Mesendoderm (in vitro differentiated cells): ENCODE results near the gene GULP1.
A peak's percentile ranks its signal among the peaks of the same experiment; 100 is the strongest.

Experiments
- DNase-seq: peaks from one replicate; pipeline ENCODE4 v3.0.0; 2013
- H2AK5ac ChIP-seq: 2 replicates; pipeline ENCODE4 v1.6.1; 2013; ENCODE audit warnings: low read length, inconsistent platforms
- H2BK120ac ChIP-seq: 2 replicates; pipeline ENCODE4 v1.6.1; 2013; ENCODE audit warnings: low read depth, mild to moderate bottlenecking, low read length, moderate library complexity, mixed read lengths
- H2BK15ac ChIP-seq: replicated peaks from 2 replicates; pipeline ENCODE4 v1.6.1; 2013; ENCODE audit warnings: low read depth, mild to moderate bottlenecking, moderate library complexity
- H2BK5ac ChIP-seq: 2 replicates; pipeline ENCODE4 v1.6.1; 2013; ENCODE audit warnings: low read length, inconsistent platforms
- H3K18ac ChIP-seq: 2 replicates; pipeline ENCODE4 v1.6.1; 2013; ENCODE audit warnings: mild to moderate bottlenecking, low read length, mixed read lengths
- H3K23ac ChIP-seq: one replicate; pipeline ENCODE4 v1.6.1; 2013; ENCODE audit warnings: low read length
- H3K27ac ChIP-seq: 2 replicates; pipeline ENCODE4 v1.5.1; 2013; ENCODE audit warnings: low read depth, mild to moderate bottlenecking, inconsistent platforms, low read length, moderate library complexity
- H3K27me3 ChIP-seq: 2 replicates; pipeline ENCODE4 v1.6.1; 2013; ENCODE audit warnings: low read length, control low read depth, mild to moderate bottlenecking, inconsistent platforms; ENCODE audit not compliant: insufficient read depth, poor library complexity
- H3K36me3 ChIP-seq: 2 replicates; pipeline ENCODE4 v1.6.1; 2013; ENCODE audit warnings: low read length, inconsistent platforms; ENCODE audit not compliant: control insufficient read depth, insufficient read depth
- H3K4ac ChIP-seq: one replicate; pipeline ENCODE4 v1.6.1; 2013; ENCODE audit warnings: low read depth, mild to moderate bottlenecking, low read length, moderate library complexity
- H3K4me1 ChIP-seq: 2 replicates; pipeline ENCODE4 v1.6.1; 2013; ENCODE audit warnings: low read depth, low read length, inconsistent platforms; ENCODE audit not compliant: control insufficient read depth
- H3K4me2 ChIP-seq: 2 replicates; pipeline ENCODE4 v1.6.1; 2013; ENCODE audit warnings: low read length
- H3K4me3 ChIP-seq: 2 replicates; pipeline ENCODE4 v1.5.1; 2013; ENCODE audit warnings: mild to moderate bottlenecking, low read length
- H3K56ac ChIP-seq: one replicate; pipeline ENCODE4 v1.6.1; 2013; ENCODE audit warnings: low read length
- H3K79me1 ChIP-seq: 2 replicates; pipeline ENCODE4 v1.6.1; 2013; ENCODE audit warnings: low read length, inconsistent platforms
- H3K79me2 ChIP-seq: 2 replicates; pipeline ENCODE4 v1.6.1; 2013; ENCODE audit warnings: mild to moderate bottlenecking, low read length; ENCODE audit not compliant: control insufficient read depth, insufficient read depth
- H3K9ac ChIP-seq: 2 replicates; pipeline ENCODE4 v1.6.1; 2013; ENCODE audit warnings: low read length, inconsistent platforms
- H4K5ac ChIP-seq: one replicate; pipeline ENCODE4 v1.6.1; 2013; ENCODE audit warnings: low read length
- H4K8ac ChIP-seq: one replicate; pipeline ENCODE4 v1.6.1; 2013; ENCODE audit warnings: low read depth, mild to moderate bottlenecking, control low read depth, low read length, moderate library complexity
- WGBS: extraction: QIAGEN DNeasy Blood & Tissue Kit; methylation state at CpG from one replicate; pipeline ENCODE4 v1.1.7; 2013; ENCODE audit warnings: low lambda C conversion rate, missing lambda C conversion rate; ENCODE audit not compliant: insufficient coverage; ENCODE audit errors: extremely low coverage; 5-methylcytosine and 5-hydroxymethylcytosine counted together

The GULP1 gene

GRCh38 chr2:188345831-188346458 lies 54.3 kb downstream of the GULP1 start:
- Histone ChIP-seq H3K4me2 (no peak overlapping the region), H2BK15ac (no peak overlapping the region), H3K9ac (no peak overlapping the region), H3K23ac (no peak overlapping the region), H3K18ac (no peak overlapping the region), H3K4me3 (no peak overlapping the region), H3K79me1 (peaks cover 2% of the 10 kb centered on the region), H2BK5ac (no peak overlapping the region), H3K56ac (no peak overlapping the region), H2AK5ac (no peak overlapping the region), H3K4me1 (no peaks in the 10 kb centered on the region), H3K4ac (no peak overlapping the region), H3K36me3 (no peaks in the 10 kb centered on the region), H3K27me3 (no peaks in the 10 kb centered on the region), H3K27ac (no peak overlapping the region), H2BK120ac (no peak overlapping the region), H4K5ac (no peak overlapping the region), H4K8ac (no peak overlapping the region), H3K79me2 (peaks cover 14% of the 10 kb centered on the region)
- no peak for DNase-seq
- WGBS = no CpG with 5 or more reads among the region's 3 CpGs

DNA sequence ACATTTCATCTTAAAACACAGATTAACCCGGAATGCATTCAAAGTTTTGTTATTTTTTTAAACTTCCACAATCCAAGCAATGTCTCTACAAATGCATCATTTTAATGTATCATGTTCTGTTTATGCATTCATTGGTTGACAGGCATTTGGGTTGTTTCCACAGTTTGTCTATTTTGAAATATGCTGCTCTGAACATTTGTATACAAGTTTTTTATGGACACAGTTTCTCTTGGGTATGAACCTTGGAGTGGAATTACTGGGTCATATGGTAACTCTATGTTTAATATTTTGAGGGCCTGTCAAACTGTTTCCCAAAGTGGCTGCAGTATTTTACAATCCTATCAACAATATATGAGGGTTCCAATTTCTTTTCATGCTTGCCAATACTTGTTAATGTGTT lies 57.3 kb downstream of the GULP1 start:
- no peak overlapping the region for H3K18ac ChIP-seq
- no peak overlapping the region for H2BK15ac ChIP-seq
- H3K4me3 ChIP-seq = no peak overlapping the region
- H3K4me1 ChIP-seq = no peaks in the 10 kb centered on the region
- H3K23ac ChIP-seq = no peak overlapping the region
- DNase-seq = no peak
- no peaks in the 10 kb centered on the region for H3K27me3 ChIP-seq
- H3K4ac ChIP-seq = no peak overlapping the region
- H3K56ac ChIP-seq = no peak overlapping the region
- no peak overlapping the region for H3K9ac ChIP-seq
- 100% methylated on average over 1 of the region's 1 CpG for WGBS
- H2BK5ac ChIP-seq = no peak overlapping the region
- no peak overlapping the region for H4K5ac ChIP-seq
- H3K4me2 ChIP-seq = no peak overlapping the region
- peaks cover 23% of the 10 kb centered on the region for H3K79me2 ChIP-seq
- H2AK5ac ChIP-seq = no peak overlapping the region
- no peaks in the 10 kb centered on the region for H3K36me3 ChIP-seq
- no peak overlapping the region for H2BK120ac ChIP-seq
- H3K27ac ChIP-seq = no peak overlapping the region
- peaks cover 8% of the 10 kb centered on the region for H3K79me1 ChIP-seq
- no peak overlapping the region for H4K8ac ChIP-seq

- H3K36me3 ChIP-seq = no peaks in the 10 kb centered on the region
- no peak overlapping the region for H3K9ac ChIP-seq
- no peaks in the 10 kb centered on the region for H3K4me1 ChIP-seq
- no CpG with 5 or more reads among the region's 5 CpGs for WGBS
- no peak overlapping the region for H2AK5ac ChIP-seq
- H3K4ac ChIP-seq = no peak overlapping the region
- peaks cover 18% of the 10 kb centered on the region for H3K79me2 ChIP-seq
- H3K23ac ChIP-seq = no peak overlapping the region
- H4K8ac ChIP-seq = no peak overlapping the region
- H3K79me1 ChIP-seq = peaks cover 12% of the 10 kb centered on the region
- H4K5ac ChIP-seq = no peak overlapping the region
- H3K27me3 ChIP-seq = no peaks in the 10 kb centered on the region
- no peak overlapping the region for H2BK5ac ChIP-seq
- no peak overlapping the region for H3K56ac ChIP-seq
- no peak overlapping the region for H3K4me2 ChIP-seq
- no peak overlapping the region for H3K27ac ChIP-seq
- no peak overlapping the region for H2BK15ac ChIP-seq
- H3K18ac ChIP-seq = no peak overlapping the region
- H3K4me3 ChIP-seq = no peak overlapping the region
- H2BK120ac ChIP-seq = no peak overlapping the region
- DNase-seq = no peak
Observed at GRCh38 chr2:188353282-188353681, 61.6 kb downstream of the GULP1 start.

DNA sequence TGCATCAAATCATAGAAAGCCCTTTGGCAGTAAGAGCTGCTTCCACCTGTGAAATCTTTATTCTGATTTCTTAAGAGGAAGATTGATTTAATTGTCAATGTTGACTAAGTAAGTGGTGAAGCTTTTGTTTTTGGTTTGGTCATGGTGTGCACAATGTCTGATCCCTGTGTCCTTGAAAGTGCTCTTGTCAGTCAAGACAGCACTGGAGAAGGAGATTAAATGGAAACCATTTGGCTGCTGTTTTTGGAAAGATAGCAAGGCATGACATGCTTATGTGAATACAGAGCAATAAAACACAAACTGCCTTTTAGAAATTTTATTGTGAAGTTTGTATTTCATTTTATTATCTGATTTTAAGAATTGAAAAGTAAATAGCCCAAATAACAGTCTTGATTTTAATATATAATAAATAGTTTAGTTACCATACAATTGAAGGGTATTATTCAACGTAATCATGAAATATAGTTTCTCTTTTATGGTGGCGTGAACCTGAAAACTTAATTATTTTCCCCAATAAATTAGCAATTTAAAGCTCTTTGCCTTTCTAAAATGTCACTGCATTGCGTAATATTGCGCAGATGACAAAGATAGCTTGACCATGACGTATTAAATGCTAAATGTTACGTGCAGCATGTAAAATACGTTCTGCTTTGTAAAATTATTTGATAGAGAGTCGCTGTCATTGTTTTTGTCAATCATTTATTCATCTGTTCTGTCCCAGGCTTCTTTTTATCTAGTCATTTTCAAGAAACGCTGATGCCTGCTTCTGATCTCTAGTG lies 69.0 kb downstream of the GULP1 start:
- Histone ChIP-seq H2BK120ac (no peak overlapping the region), H3K4me2 (no peak overlapping the region), H2BK5ac (no peak overlapping the region), H3K36me3 (no peaks in the 10 kb centered on the region), H3K27ac (no peak overlapping the region), H3K9ac (no peak overlapping the region), H3K23ac (no peak overlapping the region), H3K4me1 (peaks cover 8% of the 10 kb centered on the region), H3K18ac (no peak overlapping the region), H3K4me3 (no peak overlapping the region), H3K27me3 (no peaks in the 10 kb centered on the region), H4K5ac (no peak overlapping the region), H3K79me2 (peaks cover 20% of the 10 kb centered on the region), H2AK5ac (no peak overlapping the region), H3K79me1 (peaks cover 5% of the 10 kb centered on the region), H4K8ac (no peak overlapping the region), H3K4ac (no peak overlapping the region), H2BK15ac (no peak overlapping the region), H3K56ac (no peak overlapping the region)
- no peak for DNase-seq
- WGBS = no CpG with 5 or more reads among the region's 9 CpGs

GRCh38 chr2:188364033-188364630 lies 72.5 kb downstream of the GULP1 start:
- H3K56ac ChIP-seq = no peak overlapping the region
- no peak overlapping the region for H4K8ac ChIP-seq
- H3K27me3 ChIP-seq = no peaks in the 10 kb centered on the region
- H3K4me3 ChIP-seq = no peak overlapping the region
- H3K79me2 ChIP-seq = peaks cover 29% of the 10 kb centered on the region
- H3K4ac ChIP-seq = no peak overlapping the region
- no peak overlapping the region for H3K18ac ChIP-seq
- peaks cover 8% of the 10 kb centered on the region for H3K79me1 ChIP-seq
- no peak overlapping the region for H2AK5ac ChIP-seq
- H3K4me1 ChIP-seq = peaks cover 8% of the 10 kb centered on the region
- H3K4me2 ChIP-seq = no peak overlapping the region
- H3K9ac ChIP-seq = no peak overlapping the region
- DNase-seq = peak; percentile 26
- H2BK15ac ChIP-seq = no peak overlapping the region
- H3K27ac ChIP-seq = no peak overlapping the region
- no peaks in the 10 kb centered on the region for H3K36me3 ChIP-seq
- H2BK5ac ChIP-seq = no peak overlapping the region
- H4K5ac ChIP-seq = no peak overlapping the region
- no peak overlapping the region for H3K23ac ChIP-seq
- no CpG with 5 or more reads among the region's 4 CpGs for WGBS
- no peak overlapping the region for H2BK120ac ChIP-seq
